Stimulated activated naive CD8-positive, alpha-beta T cell treated with anti-CD3 and anti-CD28 coated beads, Interleukin-15, amount 100 ng/mL, for 72 hours (primary cell): ENCODE measurements around the gene EEF1AKMT2.

Experiments used
- ATAC-seq: fragments of 150-1000 bp; cut with Tn5 transposase; 2 replicates; pipeline ENCODE4 v1.10.0; 2021; ENCODE audit warnings: mild to moderate bottlenecking, moderate library complexity
- DNase-seq, 2 donors: peaks; one replicate each; pipeline ENCODE4 v3.0.0; 2021 to 2022
- H3K27ac Mint-ChIP-seq, 2 donors: one replicate each; pipeline ENCODE4 v1.8.0; 2022; ENCODE audit warnings: mild to moderate bottlenecking in 2 of 2, mixed read lengths in 2 of 2, moderate library complexity in 2 of 2
- H3K27me3 Mint-ChIP-seq: one replicate; pipeline ENCODE4 v1.8.0; 2022; ENCODE audit warnings: mixed read lengths
- H3K4me1 Mint-ChIP-seq: one replicate; pipeline ENCODE4 v1.8.0; 2022; ENCODE audit warnings: mild to moderate bottlenecking, mixed read lengths
- H3K4me3 Mint-ChIP-seq, 2 donors: one replicate each; pipeline ENCODE4 v1.8.0; 2022; ENCODE audit warnings: mild to moderate bottlenecking in 2 of 2, mixed read lengths in 2 of 2, moderate library complexity in 1 of 2
- H3K9me3 Mint-ChIP-seq, 2 donors: one replicate each; pipeline ENCODE4 v1.8.0; 2022; ENCODE audit warnings: mixed read lengths in 2 of 2

The EEF1AKMT2 gene

GRCh38 chr10:124735491-124736286 lies 56.0 kb downstream of the EEF1AKMT2 start:
- Mint-ChIP-seq H3K9me3 (no peaks in the 10 kb centered on the region), H3K27ac (no peak overlapping the region), H3K4me1 (peaks cover 96% of the 10 kb centered on the region), H3K27me3 (peaks cover 14% of the 10 kb centered on the region), H3K4me3 (peak overlapping the region in 1 of 2 donors; percentile 16)
- DNase-seq = peak in 1 of 2 donors; percentile 2
- no peak for ATAC-seq

- H3K4me1 Mint-ChIP-seq = peaks cover 96% of the 10 kb centered on the region
- peak overlapping the region in 1 of 2 donors; percentile 31 for H3K4me3 Mint-ChIP-seq
- DNase-seq (no peak), ATAC-seq (peak; percentile 61)
- no peaks in the 10 kb centered on the region for H3K9me3 Mint-ChIP-seq
- peaks cover 4% of the 10 kb centered on the region for H3K27me3 Mint-ChIP-seq
- H3K27ac Mint-ChIP-seq = peak overlapping the region in 1 of 2 donors; percentile 64
These were observed 57.1 kb downstream of the EEF1AKMT2 start for GRCh38 chr10:124734311-124735166.

GRCh38 chr10:124733571-124734245 lies 58.0 kb downstream of the EEF1AKMT2 start:
- H3K4me3 Mint-ChIP-seq = peak overlapping the region; percentile 32 to 57
- H3K9me3 Mint-ChIP-seq = no peaks in the 10 kb centered on the region
- DNase-seq (no peak), ATAC-seq (no peak)
- H3K4me1 Mint-ChIP-seq = peaks cover 96% of the 10 kb centered on the region
- H3K27ac Mint-ChIP-seq = peak overlapping the region; percentile 36 to 64
- no peaks in the 10 kb centered on the region for H3K27me3 Mint-ChIP-seq

- H3K27me3 Mint-ChIP-seq = no peaks in the 10 kb centered on the region
- peak overlapping the region; percentile 29 to 36 for H3K27ac Mint-ChIP-seq
- no peaks in the 10 kb centered on the region for H3K9me3 Mint-ChIP-seq
- ATAC-seq = peak; percentile 76
- H3K4me3 Mint-ChIP-seq = peak overlapping the region; percentile 32 to 47
- DNase-seq = peak in 1 of 2 donors; percentile 58
- H3K4me1 Mint-ChIP-seq = peaks cover 96% of the 10 kb centered on the region
These were observed 58.6 kb downstream of the EEF1AKMT2 start for GRCh38 chr10:124732931-124733570.

GRCh38 chr10:124731551-124731950 lies 60.1 kb downstream of the EEF1AKMT2 start:
- ATAC-seq (no peak), DNase-seq (peak in 1 of 2 donors; percentile 4)
- no peak overlapping the region for H3K4me3 Mint-ChIP-seq
- no peaks in the 10 kb centered on the region for H3K27me3 Mint-ChIP-seq
- no peak overlapping the region for H3K27ac Mint-ChIP-seq
- peaks cover 96% of the 10 kb centered on the region for H3K4me1 Mint-ChIP-seq
- no peaks in the 10 kb centered on the region for H3K9me3 Mint-ChIP-seq

GRCh38 chr10:124730790-124731189 lies 60.9 kb downstream of the EEF1AKMT2 start:
- DNase-seq (peak in 1 of 2 donors; percentile 1), ATAC-seq (no peak)
- no peaks in the 10 kb centered on the region for H3K9me3 Mint-ChIP-seq
- H3K4me3 Mint-ChIP-seq = no peak overlapping the region
- H3K27ac Mint-ChIP-seq = no peak overlapping the region
- no peaks in the 10 kb centered on the region for H3K27me3 Mint-ChIP-seq
- peaks cover 96% of the 10 kb centered on the region for H3K4me1 Mint-ChIP-seq

GRCh38 chr10:124728830-124729661 lies 62.6 kb downstream of the EEF1AKMT2 start:
- H3K4me1 Mint-ChIP-seq = peaks cover 96% of the 10 kb centered on the region
- ATAC-seq (no peak), DNase-seq (no peak)
- H3K4me3 Mint-ChIP-seq = peak overlapping the region; percentile 71 to 87
- H3K27ac Mint-ChIP-seq = peak overlapping the region; percentile 85 to 97
- no peaks in the 10 kb centered on the region for H3K9me3 Mint-ChIP-seq
- no peaks in the 10 kb centered on the region for H3K27me3 Mint-ChIP-seq

GRCh38 chr10:124728071-124728829 lies 63.4 kb downstream of the EEF1AKMT2 start:
- DNase-seq (peak; percentile 35 to 43), ATAC-seq (peak; percentile 77)
- Mint-ChIP-seq H3K9me3 (no peaks in the 10 kb centered on the region), H3K27ac (peak overlapping the region; percentile 85 to 97), H3K4me1 (peaks cover 96% of the 10 kb centered on the region), H3K27me3 (no peaks in the 10 kb centered on the region), H3K4me3 (peak overlapping the region; percentile 71 to 87)

GRCh38 chr10:124727361-124727960 lies 64.2 kb downstream of the EEF1AKMT2 start:
- ATAC-seq = no peak
- H3K27me3 Mint-ChIP-seq = no peaks in the 10 kb centered on the region
- H3K4me3 Mint-ChIP-seq = no peak overlapping the region
- H3K4me1 Mint-ChIP-seq = peaks cover 96% of the 10 kb centered on the region
- H3K27ac Mint-ChIP-seq = no peak overlapping the region
- H3K9me3 Mint-ChIP-seq = no peaks in the 10 kb centered on the region
- DNase-seq = no peak

- H3K4me1 Mint-ChIP-seq = peaks cover 98% of the 10 kb centered on the region
- DNase-seq (no peak), ATAC-seq (no peak)
- H3K27me3 Mint-ChIP-seq = no peaks in the 10 kb centered on the region
- H3K4me3 Mint-ChIP-seq = no peak overlapping the region
- no peaks in the 10 kb centered on the region for H3K9me3 Mint-ChIP-seq
- H3K27ac Mint-ChIP-seq = no peak overlapping the region
These were observed 65.9 kb downstream of the EEF1AKMT2 start for GRCh38 chr10:124725791-124726190.

- H3K4me3 Mint-ChIP-seq = no peak overlapping the region
- no peaks in the 10 kb centered on the region for H3K9me3 Mint-ChIP-seq
- H3K27ac Mint-ChIP-seq = no peak overlapping the region
- no peak for ATAC-seq
- H3K4me1 Mint-ChIP-seq = peaks cover 97% of the 10 kb centered on the region
- no peak for DNase-seq
- no peaks in the 10 kb centered on the region for H3K27me3 Mint-ChIP-seq
These were observed 66.5 kb downstream of the EEF1AKMT2 start for GRCh38 chr10:124725171-124725631.

GRCh38 chr10:124724279-124725027 lies 67.2 kb downstream of the EEF1AKMT2 start:
- Mint-ChIP-seq H3K4me1 (peaks cover 96% of the 10 kb centered on the region), H3K27me3 (no peaks in the 10 kb centered on the region), H3K4me3 (no peak overlapping the region), H3K27ac (peak overlapping the region in 1 of 2 donors; percentile 93), H3K9me3 (no peaks in the 10 kb centered on the region)
- ATAC-seq = no peak
- no peak for DNase-seq

- DNase-seq (no peak), ATAC-seq (no peak)
- Mint-ChIP-seq H3K27ac (peak overlapping the region; percentile 89 to 92), H3K4me3 (peak overlapping the region in 1 of 2 donors; percentile 83), H3K4me1 (peaks cover 96% of the 10 kb centered on the region), H3K27me3 (no peaks in the 10 kb centered on the region), H3K9me3 (no peaks in the 10 kb centered on the region)
These were observed 67.9 kb downstream of the EEF1AKMT2 start for GRCh38 chr10:124723826-124724225.
